RPMI8226 (cell line): Measurements from ENCODE around the gene EPHB1.
A peak's percentile ranks its signal among the peaks of the same experiment; 100 is the strongest.

Experiments
- DNase-seq: peaks from one replicate; pipeline ENCODE4 v3.0.0-alpha.2; 2015

Gene EPHB1

DNA sequence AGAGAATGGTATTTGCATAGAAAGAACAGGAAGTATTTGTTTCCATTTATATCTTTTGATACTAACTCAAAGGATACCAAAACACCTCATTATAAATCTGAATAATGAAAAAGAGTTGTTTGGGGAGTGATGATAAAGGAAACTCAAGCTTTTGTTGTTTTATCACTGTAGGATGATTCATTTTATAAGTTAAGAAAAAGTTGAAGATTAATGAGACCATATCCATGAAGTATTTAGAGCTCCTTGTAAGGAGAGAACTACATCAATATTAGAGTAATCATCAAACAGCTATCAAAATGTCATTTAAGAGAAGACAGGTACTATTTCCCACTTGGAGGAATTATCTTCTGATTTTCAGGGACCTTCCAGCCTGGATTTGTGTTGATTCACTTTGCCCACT, 92.5 kb downstream of the EPHB1 start:
- no peak for DNase-seq

DNA sequence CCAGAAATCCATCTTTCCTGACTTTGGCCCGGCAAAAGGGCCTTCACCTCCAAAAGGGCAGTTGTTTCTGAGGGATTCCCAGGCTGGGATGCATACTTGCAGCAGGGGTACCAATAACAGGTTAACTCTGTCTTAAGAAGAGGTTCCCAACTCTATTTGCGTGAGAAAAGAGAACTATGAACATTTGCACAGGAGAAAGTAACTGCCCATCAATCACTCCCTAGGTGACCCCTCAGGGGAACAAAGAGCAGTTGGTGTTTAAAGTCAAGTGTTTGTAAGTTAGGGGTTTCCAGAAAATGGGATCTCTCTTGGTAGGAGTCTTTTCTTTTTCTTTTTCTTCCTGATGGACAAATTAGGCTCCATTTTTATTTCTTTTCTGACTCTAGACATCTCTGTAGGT, 97.3 kb downstream of the EPHB1 start:
- no peak for DNase-seq

DNA sequence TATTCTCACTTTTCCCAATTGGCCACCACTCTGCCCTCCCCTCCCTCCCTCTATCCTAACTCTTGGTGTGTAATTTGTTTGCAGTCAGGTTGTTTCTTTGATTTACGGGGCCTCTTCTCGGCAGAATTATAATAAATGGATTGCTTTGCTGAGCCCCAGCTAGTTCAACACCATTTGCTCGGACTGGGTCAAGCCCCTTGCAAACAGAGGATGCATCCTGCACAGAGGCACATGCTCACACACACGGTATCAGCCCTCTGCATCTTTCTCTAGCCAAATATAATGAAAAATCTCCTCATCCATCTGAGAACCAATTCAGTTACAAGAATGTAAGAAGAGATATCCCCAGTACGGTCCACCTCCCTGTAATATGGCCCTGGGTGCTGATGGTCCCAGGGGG, 97.7 kb downstream of the EPHB1 start:
- no peak for DNase-seq

DNA sequence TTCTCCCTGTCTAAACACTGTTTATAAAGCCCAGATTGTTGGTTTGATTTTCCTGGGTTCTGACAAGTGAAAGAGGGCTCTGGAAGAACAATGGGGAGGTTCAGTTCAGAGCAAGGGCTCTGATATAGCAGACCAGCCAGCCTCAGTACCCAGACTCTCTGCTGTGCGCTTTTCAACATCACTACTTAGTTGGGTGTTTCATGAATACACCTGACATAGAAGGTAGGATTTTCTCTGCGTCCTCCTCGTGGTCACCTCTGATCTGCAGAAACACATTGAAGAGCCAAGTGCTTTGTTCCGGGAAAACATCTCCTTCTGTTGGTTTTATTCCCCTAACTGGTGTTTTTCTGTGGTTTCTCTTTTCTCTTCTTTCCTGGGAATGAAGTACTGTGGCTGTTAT, 99.5 kb downstream of the EPHB1 start:
- no peak for DNase-seq

DNA sequence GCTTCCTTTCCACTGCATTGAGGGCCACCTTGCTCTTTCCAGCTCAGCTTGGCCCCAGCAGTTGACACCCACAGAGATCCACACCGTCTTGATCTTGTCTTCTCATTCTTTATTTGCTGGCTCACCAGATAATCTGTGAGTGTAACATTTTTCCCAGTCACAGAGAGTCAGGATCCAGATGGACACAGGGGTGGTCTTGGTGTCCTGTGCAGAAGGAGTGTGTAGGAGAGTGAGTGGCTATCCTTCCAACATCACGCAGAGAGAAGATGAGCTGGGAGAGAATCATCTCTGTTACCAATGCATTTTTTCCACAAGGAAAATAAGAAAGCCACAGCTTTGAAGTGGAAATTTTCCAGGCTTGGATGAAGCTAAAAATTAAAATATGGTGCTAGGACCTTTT, 100.1 kb downstream of the EPHB1 start:
- DNase-seq, result no peak

DNA sequence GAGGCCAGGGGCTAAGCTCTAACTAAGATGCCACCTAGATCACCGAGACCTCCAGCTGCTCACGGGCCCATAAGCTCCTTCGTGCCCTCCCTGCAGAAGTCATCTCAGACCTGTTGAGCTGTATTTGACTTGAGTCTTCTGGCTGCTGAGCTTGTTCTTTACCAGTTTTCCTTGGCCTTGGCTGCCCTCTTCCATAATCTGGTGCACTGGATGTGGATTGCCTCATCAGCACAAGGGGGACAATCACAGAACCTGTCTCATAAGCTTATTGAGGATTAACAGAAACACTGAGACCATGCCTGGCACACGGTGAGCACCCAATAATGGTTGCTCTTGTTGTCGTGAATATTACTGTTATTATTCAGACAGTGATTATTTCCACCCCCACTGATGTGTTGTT, 101.1 kb downstream of the EPHB1 start:
- DNase-seq, result no peak

DNA sequence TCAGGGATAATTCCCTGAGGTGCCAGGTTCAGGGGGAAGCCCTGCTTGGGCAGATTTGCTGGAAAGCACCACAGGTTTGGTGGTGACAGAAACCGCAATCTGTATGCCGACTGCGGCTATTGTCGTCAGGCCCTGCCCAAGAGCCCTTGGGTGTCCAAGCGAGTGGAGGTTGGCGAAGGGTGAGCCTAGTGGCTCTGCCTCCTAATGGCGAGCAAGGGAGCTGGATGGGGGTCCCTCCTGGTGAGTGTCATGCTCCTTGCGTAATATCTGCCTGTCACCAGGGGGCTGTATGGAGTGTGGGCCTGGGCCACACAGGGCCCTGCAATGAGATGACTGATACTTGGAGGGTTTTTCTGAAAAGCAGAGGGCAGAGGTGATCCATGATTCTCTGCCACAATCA, 101.6 kb downstream of the EPHB1 start:
- DNase-seq, result no peak

DNA sequence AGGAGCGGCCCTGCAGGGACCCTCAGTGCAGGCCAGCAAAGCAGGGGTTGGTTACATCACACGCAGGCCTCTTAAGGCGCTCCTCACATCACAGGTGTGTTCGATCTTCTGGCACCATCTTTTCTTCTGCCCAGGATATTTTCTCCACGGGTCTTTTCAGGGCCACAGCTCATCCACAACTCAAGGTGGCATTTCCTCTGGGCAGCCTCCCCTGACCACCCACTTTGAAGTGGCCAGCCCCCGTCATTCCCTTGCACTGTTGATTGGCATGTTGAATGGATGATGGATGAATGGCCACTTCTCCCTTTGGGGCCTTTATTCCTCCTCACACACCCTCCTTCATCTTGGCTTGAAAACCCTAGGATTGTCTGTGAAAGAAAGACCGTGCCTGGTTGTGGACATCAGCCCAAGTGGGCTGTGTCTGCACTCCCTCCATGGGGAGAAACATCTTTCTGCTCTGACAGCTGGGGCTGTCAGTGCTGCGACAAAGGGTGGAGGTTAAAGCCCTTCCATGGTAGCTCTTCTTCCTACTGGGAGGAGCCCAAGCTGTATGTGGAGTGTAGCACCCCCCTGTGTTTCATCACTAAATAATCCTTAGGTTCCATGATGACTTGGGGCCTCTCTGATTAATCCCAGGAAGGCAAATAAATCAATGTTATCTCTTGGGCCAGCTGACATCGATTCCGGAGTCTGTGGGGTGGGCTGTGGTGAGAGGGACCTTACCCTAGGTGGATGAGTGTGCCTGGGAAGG, 102.5 kb downstream of the EPHB1 start:
- DNase-seq, result no peak

DNA sequence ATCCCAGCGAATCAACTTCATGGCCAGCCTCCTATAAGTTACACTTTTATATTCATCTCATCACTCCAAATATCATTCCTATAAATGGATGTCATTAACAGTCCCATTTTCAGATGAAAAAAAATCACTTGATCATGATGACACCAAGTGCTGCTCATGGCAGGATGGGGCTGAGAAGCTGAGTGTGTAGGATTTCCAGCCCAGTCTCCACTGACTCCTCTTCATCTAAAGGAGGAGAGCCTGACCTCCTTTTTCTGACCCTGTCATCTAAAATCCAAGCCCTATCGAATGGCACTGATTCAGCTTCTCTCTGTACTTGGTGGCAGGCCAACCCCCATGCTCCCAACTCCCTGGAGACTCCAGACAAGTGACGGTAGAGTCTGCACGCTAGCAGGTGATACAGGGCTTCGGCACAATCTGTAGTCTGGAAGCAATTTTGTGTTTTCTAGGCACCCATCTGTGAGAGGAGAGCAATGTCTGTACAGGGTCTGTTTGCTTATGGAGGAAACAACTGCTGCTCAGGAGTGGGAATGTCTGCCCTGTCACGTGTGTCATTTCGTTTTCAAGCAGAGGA, 103.2 kb downstream of the EPHB1 start:
- no peak for DNase-seq

DNA sequence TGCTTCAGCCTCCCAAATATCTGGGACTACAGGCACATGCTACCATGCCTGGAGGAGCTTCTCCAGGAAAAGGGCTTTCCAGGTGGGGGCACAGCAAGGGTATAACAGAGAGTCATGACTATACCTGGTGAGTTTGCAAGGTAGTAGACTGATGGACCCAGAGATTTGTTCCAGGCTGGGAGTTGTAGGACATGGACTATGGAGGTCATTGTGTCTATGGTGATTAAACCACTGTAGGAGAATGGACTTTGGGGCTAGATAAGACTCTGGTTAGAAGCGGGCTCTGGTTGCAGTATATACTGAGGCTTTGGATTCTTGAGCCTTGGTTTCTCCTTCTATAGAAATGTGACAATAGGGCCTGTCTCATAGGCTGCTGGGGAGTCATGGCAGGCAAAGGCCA, 104.7 kb downstream of the EPHB1 start:
- no peak for DNase-seq

DNA sequence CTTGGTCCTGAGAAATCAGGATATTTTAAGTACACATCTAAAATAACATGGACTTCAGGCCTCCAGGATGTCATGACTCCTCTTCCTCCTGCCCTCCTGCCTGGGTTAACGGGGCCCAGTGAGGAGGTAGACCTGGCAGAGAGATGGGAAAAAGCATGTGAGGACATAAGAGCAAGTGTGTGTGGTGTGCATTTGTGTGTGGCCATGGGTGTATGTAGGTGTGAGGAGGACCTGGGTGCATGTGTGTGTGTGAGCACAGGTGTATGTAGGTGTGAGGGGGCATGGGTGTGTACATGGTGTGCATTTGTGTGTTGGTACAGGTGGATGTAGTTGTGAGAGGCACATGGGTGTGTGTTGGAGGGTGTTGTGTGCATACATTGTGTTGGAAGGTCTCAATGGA, 105.4 kb downstream of the EPHB1 start:
- DNase-seq, result no peak

DNA sequence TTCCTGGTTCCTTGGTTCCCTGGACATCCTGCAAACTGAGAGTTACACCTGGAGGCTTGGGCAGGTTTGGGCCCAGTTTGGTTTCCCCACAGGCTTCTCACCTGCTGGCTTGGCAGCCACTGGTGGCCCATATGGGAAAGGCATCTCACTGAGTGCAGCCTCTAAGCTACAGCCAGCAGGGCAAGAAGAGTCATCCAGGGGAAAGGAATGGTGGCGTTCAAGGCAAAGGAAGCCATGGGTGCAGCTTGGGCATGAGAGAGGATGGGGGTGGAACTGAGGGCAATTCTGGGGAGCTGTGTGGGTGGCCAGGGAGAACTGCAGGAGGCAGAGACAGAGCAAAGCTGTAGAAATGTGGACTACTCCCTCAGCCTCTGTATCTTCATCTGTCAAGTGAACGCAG, 106.4 kb downstream of the EPHB1 start:
- DNase-seq, result no peak

DNA sequence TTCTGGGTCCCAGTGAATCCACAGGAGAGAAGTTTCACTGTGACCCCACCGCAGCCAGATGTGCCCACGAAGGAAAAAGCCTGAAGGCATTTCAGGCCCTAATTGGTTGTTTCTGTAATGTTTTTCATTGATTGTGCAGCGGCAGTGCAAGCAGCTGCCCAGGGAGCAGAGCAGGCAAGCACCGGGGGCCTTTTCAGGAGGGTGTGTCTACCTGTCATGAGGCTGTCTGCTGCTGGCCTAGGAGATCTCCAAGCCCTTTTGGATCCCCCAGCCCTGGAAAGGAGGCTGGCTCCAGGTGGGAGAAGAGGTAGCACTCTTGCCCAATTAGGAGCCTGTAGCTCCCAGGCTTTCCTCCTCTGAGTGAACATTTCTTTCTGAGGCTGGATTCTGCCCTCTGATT, 108.8 kb downstream of the EPHB1 start:
- DNase-seq, result no peak

DNA sequence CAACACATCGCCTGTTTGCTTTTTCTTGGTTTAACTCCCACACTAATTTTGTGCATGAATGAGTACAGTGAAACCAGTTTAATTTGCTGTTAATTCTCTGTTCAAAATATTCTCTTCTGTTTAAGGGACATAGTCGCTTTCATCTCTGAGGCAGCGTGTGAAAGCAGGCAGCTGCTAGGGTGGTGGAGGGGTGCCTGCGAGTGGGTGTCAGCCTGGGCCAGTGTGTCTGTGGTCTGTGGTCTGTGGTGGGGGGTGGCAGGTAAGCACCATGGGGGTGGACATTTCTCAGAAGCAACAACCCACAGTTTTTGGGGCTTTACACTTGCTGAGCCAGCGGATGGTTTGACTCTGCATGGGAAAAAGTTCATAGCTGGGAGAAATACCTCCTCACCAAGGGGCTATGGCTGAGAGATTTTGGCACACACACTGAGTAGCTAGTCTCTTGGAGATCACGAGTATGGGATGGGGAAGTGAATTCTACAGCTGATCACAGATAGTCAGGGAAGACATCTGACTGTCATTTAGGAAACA, 109.2 kb downstream of the EPHB1 start:
- DNase-seq, result peak; percentile 4

DNA sequence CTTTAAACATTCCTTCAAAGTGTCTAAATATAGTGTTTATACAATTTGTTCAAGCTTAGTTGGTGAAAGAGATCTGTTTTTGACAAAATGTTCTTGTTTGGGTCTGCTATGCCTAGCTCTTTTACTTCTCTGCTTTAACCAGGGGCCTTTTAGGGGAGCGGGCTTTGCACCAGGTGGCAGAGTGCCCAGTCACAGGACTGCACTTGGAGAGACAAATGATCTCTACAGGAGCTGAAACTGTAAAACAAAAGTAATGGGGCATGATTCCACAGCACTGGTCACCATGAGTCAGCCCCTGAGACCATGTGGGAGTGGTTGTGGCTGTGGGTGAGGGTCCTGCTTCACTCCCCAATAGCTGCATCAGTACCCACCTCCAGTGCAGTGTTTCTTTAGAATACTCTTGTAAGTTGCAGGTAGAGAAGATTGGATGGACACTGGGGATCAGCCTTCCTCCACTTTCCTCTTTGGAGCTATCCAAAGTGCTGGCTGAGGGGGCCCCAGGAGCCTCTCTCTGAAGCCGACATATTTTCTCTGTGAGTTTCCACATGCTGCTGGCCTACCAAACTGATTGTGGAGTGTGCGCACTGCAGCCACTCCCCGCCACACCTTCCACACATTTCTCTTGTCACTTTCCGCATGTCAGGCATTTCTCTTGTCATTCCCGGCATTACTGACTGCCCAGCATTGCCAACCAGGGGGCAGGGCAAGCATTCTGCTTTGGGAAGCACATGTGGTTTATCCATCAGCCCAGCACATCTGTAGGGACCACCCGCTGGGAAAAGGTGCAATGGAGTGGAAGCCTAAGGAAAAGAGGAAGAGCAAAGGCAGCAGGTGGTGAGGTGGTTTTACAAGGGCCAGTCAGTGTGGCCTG, 110.0 kb downstream of the EPHB1 start:
- no peak for DNase-seq

DNA sequence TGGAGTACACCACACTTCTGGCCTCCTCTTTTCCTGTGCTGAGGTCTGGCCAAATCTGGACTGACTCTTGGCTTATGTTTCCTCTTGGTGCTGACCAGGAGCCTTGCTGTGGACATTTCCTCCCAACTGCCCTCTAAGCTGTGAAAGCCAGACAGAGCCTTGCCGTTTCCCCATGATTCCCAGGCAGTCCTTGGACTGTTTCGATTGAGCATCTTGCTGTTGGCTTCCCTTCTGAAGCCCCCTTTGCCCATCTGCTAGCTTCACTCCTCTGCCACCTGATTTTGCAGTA, 110.5 kb downstream of the EPHB1 start:
- DNase-seq, result no peak

DNA sequence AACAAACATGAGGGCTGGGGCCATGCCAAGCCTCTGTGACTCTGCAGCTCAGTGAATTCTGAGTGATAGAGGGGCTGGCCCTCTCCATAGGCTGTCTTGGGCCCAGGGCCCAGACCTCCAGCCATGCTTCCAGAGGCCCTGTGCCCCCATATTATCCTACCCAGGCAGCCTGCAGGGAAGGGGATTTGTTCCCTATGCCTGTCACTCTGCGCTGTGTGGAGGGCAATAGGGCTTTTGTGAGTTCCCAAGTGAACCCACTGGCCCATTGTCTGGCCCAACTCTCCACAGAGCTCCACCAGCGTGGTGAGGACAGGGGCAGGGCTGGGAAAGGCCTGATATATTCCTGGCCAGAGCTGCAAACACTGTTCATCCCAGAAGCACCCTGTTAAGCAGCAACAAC, 113.2 kb downstream of the EPHB1 start:
- DNase-seq, result no peak

DNA sequence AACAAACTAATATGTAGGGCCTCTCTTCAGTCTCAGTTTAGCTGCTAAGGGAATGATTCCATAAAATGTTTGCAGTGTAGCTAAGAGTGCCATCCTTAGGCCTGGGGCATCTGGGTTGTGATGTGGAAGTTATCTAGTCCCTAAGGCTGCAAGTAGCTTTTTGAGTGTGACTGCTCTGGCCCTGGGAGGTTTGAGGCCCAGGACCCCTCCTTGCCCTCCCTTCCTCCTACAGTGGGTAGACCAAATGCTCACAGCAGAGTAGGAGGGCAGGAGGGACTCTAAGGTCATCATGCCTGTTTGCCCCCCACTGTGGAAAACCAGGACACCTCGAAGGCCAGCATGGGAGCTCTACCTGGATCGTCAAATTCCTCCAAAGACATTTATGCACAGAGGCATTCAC, 115.0 kb downstream of the EPHB1 start:
- DNase-seq, result no peak

DNA sequence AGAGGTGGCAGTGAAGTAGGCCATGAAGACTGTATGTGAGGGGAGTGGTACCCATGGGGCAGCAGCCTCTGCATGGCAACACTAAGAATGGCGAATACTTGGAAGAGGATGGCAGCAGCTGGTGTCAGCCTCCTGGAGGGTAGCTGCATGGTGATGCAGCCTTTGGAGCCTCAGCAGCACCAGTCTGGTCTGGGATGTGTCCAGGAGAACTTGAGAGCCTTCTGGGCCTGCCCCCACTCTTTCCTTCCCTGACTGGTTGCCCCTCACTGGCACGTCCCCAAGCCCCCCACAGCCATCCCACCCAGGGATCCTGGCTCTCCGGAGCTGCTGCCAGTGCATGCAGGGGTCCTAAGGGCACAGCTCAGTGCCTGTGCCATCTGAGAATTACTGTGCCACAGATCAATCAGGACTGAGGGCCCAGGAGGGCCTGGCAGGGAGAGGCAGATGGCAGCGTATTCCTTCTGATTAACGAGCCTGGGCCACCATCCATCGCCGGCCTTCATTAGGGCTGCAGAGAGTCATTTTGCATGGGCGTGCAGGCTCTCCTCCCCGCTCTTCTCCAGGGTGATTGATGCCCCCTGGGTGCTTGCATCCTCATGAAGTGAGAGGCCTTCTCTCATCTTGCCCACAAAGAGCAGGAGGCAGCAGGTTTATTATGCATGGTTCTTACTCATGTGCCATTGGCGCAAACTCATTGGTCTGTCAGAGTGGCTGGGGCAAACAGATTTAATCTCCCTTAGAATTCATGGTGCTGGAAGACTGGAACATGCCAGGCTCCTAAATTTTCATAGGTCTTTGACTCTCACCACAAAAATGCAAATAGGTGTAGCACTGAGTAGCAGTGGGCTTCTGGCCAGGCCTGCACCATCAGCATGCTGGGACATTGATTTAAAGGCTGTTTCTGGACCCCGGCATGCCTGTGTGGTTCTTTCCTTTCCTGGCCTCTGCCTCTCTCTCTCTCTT, 116.8 kb downstream of the EPHB1 start:
- DNase-seq, result no peak

DNA sequence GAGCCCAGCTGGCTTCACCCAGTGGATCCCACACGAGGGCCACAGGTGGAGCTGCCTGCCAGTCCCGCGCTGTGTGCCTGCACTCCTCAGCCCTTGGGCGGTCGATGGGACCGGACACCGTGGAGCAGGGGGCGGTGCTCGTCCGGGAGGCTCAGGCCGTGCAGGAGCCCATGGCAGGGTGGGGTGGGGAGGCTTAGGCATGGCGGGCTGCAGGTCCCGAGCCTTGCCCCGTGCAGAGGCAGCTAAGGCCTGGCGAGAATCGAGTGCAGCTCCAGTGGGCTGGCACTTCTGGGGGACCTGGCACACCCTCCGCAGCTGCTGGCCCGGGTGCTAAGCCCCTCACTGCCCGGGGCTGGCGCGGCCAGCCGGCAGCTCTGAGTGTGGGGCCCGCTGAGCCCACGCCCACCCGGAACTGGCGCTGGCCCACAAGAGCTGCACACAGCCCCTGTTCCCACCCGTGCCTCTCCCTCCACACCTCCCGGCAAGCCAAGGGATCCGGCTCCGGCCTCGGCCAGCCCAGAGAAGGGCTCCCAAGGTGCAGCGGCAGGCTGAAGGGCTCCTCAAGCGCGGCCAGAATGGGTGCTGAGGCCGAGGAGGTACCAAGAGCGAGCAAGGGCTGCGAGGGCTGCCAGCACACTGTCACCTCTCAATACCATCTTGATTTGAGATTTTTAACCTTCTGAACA, 121.4 kb downstream of the EPHB1 start:
- DNase-seq, result no peak

DNA sequence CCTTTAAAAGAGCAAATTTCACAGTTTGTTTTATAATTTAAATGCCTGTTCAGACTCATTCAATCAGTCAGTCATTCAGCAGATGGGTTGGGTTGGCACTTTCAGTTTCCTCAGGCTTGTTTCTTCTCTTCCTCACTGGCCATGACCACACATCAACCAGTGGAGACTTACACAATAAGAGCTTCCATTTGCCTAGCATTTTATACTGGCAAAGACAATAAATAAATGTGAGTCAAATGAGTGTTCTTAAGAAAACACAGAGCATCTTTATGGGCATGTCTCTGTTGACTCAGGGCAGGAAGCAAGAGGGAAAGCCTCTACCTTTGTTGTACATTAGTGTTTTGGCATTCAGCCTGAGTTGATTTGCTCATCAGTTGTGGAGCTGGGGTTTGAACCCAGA, 122.6 kb downstream of the EPHB1 start:
- no peak for DNase-seq

DNA sequence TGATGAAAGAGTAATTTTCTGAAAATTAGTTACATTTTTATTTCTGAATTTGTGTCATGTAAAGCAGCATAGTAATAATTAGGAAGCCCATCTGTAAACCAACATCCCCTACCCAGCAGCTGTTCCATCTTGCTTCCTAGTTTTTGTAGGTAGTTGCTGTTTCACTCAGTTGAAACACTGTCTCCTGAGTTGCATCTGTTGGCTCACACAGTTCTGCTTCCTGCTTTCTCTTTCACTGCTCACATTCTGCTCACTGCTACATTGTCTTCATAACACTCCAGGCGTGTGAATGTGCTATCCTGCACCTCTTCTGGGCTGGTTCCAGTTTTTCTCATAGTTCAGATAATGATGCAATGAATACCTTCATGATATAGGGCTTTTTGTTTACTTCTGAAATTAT, 123.4 kb downstream of the EPHB1 start:
- DNase-seq, result no peak
